Right lobe of liver (tissue), 4 donors: ENCODE data around the gene MTAP.
A peak's percentile ranks its signal among the peaks of the same experiment; 100 is the strongest.

Experiments
- CTCF ChIP-seq, 4 donors: fragments of 200-600 bp in 3 of 4; fragments of 450-650 bp in 1 of 4; IDR thresholded peaks; one replicate each; pipeline versions ENCODE4 v1.5.1 to v1.8.0; 2016 to 2022; ENCODE audit warnings: antibody characterized with exemption in 4 of 4, mild to moderate bottlenecking in 2 of 4
- POLR2A ChIP-seq: fragments of 450-650 bp; IDR thresholded peaks from one replicate; pipeline ENCODE4 v1.6.1; 2017; ENCODE audit warnings: antibody characterized with exemption, mild to moderate bottlenecking
- donor health status: DM: no; HTN: no; CAD: no.
- donor health status: DM: no; HTN: no; CAD: no.
- donor health status: DM: no; HTN: yes; CAD: no.

- TF ChIP-seq CTCF (IDR thresholded peaks at IDR 0.05) (peak; percentile 78 to 84 (median 81)), POLR2A (no peak)
Observed at GRCh38 chr9:21789541-21790037, 12.8 kb upstream of the MTAP start.
